Stimulated activated CD8-positive, alpha-beta memory T cell treated with anti-CD3 and anti-CD28 coated beads, Interleukin-15, amount 100 ng/mL, for 24 hours (primary cell): ENCODE data around the gene GLRA3.

Experiments used
- DNase-seq: peaks from one replicate; pipeline ENCODE4 v3.0.0-alpha.2; 2020; ENCODE audit warnings: low read depth

GLRA3 gene

DNA sequence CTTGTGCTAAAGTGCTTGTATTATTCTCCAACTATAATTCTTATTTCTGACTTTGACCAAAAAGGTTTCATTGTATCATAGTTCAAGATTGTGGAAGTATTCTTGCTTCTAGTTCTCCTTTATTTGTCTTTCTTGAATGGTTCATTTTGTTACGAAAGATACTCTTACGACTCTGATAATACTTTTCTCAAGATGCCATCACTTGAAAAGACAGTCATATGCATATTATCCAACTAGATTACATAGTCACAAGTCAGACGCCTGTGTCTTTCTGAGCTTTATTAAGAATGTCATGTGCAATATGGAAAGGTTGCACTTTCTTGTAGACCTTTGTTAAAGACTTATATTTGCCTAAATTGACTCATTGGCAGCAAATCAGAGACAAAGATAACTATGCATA lies 235.3 kb downstream of the GLRA3 start:
- no peak for DNase-seq

DNA sequence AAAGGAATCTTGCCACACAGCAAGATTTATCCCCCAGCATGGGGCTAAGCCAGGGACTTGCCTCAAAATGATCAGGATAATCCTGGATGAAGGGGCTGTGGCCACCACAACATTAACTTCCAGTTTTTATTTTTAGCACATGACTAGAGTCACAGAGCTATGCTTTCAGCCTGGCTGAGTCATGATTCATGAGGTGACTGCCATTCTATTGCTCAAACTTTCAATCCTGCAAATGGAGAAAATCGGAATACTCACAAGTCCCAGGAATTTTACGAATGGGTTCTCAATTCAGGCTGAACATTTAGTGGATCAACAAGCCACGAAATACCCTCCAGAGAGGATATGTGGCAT lies 236.1 kb downstream of the GLRA3 start:
- no peak for DNase-seq

DNA sequence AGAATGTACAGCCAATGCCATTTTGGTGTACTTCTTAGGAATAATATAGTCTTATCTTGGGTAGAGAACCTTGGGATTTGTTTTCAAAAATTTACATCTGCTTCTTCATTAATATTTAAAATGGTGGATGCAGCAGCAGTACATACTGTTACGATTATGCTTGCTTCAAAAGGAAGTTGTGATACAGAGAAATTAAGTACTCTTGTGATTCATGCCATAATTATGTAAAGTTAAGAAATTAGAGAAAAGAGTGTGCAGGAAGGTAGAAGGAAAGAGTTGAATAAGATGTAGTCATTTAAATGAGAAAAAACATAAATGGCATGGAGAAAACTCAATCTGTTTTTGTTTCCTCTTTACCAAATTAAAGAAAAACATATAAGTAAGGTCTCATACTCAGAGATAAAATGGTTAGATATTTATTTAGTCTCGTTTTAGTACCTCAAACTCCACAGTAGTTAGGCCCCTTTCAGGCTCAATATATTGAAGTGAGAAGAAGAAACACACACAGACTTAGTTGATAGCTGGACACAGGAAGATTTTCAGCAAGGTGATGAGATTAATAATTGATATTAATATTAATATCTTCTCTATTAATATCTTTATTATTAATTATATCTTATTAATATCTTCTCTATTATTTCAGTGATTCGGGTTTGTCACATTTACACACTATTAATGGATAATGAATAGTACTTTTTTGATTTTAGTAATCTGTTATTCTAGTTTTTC lies 236.6 kb downstream of the GLRA3 start:
- no peak for DNase-seq

DNA sequence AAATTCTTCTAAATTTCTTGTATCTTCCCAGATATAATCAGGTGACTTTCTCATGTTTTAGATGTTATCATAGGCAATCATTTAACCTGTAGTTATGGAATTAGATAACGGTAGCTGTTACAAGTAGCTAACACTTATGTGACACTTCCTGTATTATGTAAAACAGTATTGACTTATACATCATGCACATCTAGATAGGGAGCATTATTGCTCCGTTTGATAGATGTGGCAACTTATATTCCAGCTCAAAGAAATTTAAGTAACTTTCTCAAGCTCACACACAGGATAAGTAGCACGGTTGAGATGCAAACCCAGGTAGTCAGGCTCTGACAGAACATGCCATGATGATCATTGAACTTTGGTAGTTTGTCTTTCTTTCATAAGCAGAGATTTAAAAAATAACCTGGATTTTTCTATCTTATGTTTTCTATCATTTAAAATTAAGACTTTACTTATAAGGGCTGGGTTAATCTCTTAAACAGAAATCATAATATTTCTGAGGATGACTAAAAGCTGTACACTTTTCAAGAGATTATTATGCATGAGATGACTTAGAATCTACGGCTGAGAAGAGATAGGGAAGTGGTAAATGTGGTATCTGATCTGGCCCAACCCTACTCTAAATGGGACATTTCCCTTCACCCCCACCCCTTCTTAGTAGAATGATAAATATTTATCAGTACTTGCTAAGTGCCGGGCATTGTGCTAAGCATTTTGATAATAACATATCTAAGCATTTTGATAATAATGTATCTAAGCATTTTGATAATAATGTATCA lies 237.6 kb downstream of the GLRA3 start:
- DNase-seq = no peak

GRCh38 chr4:174590336-174590735 lies 238.7 kb downstream of the GLRA3 start:
- DNase-seq = no peak
